Motor neuron (in vitro differentiated cells): ENCODE data around the gene SUGP2. TPM values are rescaled to one million over a fixed set of nuclear protein-coding genes. Genes with fewer than 3 reads are reported as not detected.

ENCODE experiments used
- ATAC-seq, 8 experiments: fragments of 200-7000 bp; cut with Tn5 transposase; replicated peaks in 6 of 8; 2 replicates each; pipeline ENCODE4 v1.8.0; 2021; ENCODE audit warnings: mild to moderate bottlenecking in 8 of 8, moderate library complexity in 8 of 8
- H3K27ac ChIP-seq, 2 donors: fragments of 250-450 bp; sonication (Bioruptor Pico); 2 replicates each; pipeline ENCODE4 v1.9.0; 2021; ENCODE audit warnings: antibody characterized with exemption in 2 of 2, mild to moderate bottlenecking in 2 of 2, moderate library complexity in 1 of 2
- H3K4me1 ChIP-seq, 2 donors: fragments of 250-450 bp; sonication (Bioruptor Pico); replicated peaks in 1 of 2; 2 replicates each; pipeline ENCODE4 v1.6.1; 2021; ENCODE audit warnings: antibody characterized with exemption in 2 of 2, mild to moderate bottlenecking in 2 of 2, moderate library complexity in 1 of 2
- H3K4me3 ChIP-seq, 5 donors: fragments of 250-450 bp; sonication (Bioruptor Pico); 2 replicates each; pipeline ENCODE4 v1.9.0; 2021; ENCODE audit warnings: antibody characterized with exemption in 5 of 5, mild to moderate bottlenecking in 5 of 5, moderate library complexity in 4 of 5
- WGBS, 10 experiments: fragments of 450-650 bp; shearing (Covaris generic); methylation state at CpG; one replicate each; pipeline ENCODE4 v1.0.0; 2022; 5-methylcytosine and 5-hydroxymethylcytosine counted together
- in situ Hi-C, 9 experiments: fragments of 400-800 bp; cut with MboI; loops; one replicate each; pipeline ENCODE4 v1.15.0; 2021; ENCODE audit warnings: low sequenced_read_pairs in 9 of 9, low pct_unique_long_range_greater_than_20kb in 2 of 9; ENCODE audit not compliant: unreplicated experiment in 9 of 9
- total RNA-seq, 8 experiments: library from RNA; unstranded; fragments of 300-600 nt; gene quantifications; 2 replicates each; pipeline versions ENCODE4 v1.2.3 to v1.2.4, GENCODE V29; 2022

The SUGP2 gene
- total RNA-seq, 8 experiments from 2014 or later: 36.4 to 126 (median 63.2) TPM

DNA sequence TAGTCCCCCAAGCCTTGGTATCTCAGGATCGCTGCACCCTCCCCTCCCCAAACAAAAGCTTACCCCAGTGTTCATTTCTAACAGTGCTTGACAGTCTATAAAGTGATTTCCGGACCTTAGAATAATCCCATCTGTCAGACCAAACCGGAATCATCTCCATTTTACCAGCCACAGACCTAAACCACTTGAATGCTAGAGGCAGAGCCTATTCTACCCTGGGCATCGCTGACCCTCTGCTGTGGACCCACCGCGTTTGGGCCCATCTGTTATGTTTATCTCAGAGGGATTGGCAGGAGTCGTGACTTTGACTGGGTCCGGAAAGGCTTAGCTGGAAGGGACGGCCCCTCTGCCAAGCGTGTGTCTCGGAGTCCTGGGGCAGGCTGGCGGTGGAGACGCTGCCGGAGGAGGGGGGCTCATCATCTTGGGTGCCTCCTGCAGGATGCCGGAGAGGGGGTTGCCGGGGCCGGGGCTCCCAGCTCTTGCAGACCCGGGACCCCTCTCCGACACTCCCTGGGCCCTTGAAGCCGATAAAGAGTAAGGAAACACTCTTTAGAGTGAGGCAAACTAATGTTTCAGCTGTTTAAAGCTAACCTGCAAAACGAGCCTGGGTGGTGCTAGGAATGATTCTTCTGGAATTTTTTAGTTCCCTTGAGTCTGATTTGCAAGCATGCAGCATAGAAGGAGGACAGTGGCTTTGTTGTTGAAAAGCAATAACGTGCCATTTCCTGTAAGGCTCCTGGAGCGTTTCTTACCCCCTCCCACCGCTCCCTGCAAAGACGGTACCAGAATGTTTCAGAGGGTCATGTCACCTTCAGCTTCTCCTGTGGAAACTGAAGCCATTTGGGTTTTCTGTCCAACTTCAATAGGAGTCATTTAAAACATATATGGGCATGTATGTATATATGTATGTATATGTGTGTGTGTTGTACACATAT, 31.8 kb upstream of the SUGP2 start:
- Histone ChIP-seq H3K4me3 (peak overlapping the region; percentile 62 to 88 (median 75)), H3K27ac (peak overlapping the region; percentile 81 to 82), H3K4me1 (peaks cover 9 to 14% of the 10 kb centered on the region in 2 donors)
- 0 to 33% (median 0%) methylated on average over 1 to 7 of the region's 25 CpGs; no CpG with 5 or more reads in 5 of the 10 experiments for WGBS, 10 experiments
- in situ Hi-C loops: no loop called here
- no peak for ATAC-seq

GRCh38 chr19:19064098-19064722, 30.9 kb upstream of the SUGP2 start:
- in situ Hi-C loops: no loop called here
- peak in 5 of 8 experiments; percentile 23 to 39 (median 32) for ATAC-seq
- H3K4me1 ChIP-seq: peaks cover 9 to 14% of the 10 kb centered on the region in 2 donors
- H3K27ac ChIP-seq: peak overlapping the region; percentile 81 to 82
- H3K4me3 ChIP-seq: peak overlapping the region; percentile 62 to 88 (median 75)
- 18% methylated on average over 3 of the region's 29 CpGs; no CpG with 5 or more reads in 9 of the 10 experiments for WGBS, 10 experiments

DNA sequence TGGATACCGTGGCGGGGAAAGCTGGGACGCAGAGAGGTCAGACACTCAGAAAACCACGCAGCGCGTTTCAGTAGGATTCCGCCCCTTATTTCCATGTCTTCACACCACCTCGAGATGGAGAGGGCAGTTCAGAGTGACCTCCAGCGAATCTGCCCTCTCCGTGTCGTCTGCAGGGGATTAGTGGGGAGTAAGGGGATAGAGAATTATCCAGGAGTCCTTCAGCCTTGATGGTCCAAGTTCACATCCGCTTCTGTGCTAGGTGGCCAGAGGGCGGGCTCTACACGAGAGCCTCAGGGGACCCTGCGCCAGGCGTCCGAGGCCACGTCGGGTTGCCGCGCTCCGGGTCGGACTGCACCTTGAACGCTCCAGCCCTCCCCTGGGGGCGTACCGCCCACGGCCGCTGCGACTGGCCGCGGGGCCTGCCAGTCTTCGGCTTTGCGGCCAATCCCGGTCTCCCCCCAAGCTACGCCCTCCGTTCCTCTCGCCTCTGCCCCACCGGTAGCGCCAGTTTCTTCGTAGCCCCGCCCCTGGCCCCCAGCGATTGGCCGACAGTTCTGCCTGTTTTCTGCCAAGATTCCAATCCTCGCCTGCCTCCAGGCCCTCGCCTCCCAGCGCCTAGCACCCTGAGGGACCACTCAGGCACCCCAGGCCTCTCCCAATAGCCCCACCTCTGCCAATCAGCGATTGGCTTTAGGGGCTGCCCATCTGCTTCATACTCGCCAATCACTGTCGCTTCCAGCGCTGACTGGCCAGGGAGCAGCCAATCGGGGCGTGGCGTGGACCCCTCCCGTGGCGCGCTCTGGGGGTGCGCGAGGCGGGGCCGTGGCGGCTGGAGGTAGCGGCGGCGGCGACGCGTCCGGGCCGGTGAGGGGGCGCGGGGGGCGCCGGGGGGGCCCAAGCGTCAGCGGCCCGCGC, 30.1 kb upstream of the SUGP2 start, which contains the start of gene SLC25A42:
SLC25A42 (plus strand) TSS at position 812 of the 915 bp plus-strand sequence. CDS start 32,131 bp downstream, outside the sequence.
- 0 to 48% (median 23%) methylated on average over 2 to 11 of the region's 77 CpGs; no CpG with 5 or more reads in 2 of the 10 experiments for WGBS, 10 experiments
- peak; percentile 93 to 95 (median 94) for ATAC-seq
- H3K4me1 ChIP-seq: peaks cover 9 to 14% of the 10 kb centered on the region in 2 donors
- H3K27ac ChIP-seq: peak within 1 kb of the TSS; percentile 81 to 84
- peak within 1 kb of the TSS; percentile 62 to 88 (median 75) for H3K4me3 ChIP-seq
- in situ Hi-C loops: no loop called here

- 40% methylated on average over 1 to 3 of the region's 4 CpGs; no CpG with 5 or more reads in 8 of the 10 experiments for WGBS, 10 experiments
- ATAC-seq: no peak
- in situ Hi-C loops: no loop called here
- Histone ChIP-seq H3K4me1 (peaks cover 9 to 14% of the 10 kb centered on the region in 2 donors), H3K27ac (peak overlapping the region; percentile 70 to 84), H3K4me3 (peak overlapping the region; percentile 32 to 62 (median 39))
These were observed 29.3 kb upstream of the SUGP2 start for GRCh38 chr19:19062454-19063182.

DNA sequence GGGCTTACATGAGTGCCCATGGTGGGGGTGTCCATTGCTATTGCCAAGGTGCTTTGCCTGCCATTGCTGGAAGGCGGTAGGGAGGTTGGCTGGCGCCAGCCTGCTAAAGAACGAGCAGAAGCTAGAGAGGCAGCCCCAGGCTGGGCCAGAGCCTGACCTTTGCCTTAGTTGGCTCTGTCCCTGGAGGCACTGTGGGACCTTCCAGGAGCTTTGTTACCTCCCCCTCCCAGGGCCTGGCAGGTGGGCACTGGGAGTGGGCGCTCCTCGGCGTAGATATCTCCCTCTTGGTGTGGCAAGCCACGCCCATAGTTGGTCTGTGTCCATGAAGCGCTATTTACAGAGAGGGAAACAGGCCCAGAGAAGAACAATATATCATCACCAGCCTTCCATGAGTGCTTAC, 28.2 kb upstream of the SUGP2 start:
- no peak overlapping the region for H3K4me3 ChIP-seq
- ATAC-seq: no peak
- H3K4me1 ChIP-seq: peaks cover 9 to 14% of the 10 kb centered on the region in 2 donors
- H3K27ac ChIP-seq: no peak overlapping the region
- WGBS, 10 experiments: 83 to 100% (median 89%) methylated on average over 1 to 4 of the region's 8 CpGs; no CpG with 5 or more reads in 4 of the 10 experiments
- in situ Hi-C loops: no loop called here

DNA sequence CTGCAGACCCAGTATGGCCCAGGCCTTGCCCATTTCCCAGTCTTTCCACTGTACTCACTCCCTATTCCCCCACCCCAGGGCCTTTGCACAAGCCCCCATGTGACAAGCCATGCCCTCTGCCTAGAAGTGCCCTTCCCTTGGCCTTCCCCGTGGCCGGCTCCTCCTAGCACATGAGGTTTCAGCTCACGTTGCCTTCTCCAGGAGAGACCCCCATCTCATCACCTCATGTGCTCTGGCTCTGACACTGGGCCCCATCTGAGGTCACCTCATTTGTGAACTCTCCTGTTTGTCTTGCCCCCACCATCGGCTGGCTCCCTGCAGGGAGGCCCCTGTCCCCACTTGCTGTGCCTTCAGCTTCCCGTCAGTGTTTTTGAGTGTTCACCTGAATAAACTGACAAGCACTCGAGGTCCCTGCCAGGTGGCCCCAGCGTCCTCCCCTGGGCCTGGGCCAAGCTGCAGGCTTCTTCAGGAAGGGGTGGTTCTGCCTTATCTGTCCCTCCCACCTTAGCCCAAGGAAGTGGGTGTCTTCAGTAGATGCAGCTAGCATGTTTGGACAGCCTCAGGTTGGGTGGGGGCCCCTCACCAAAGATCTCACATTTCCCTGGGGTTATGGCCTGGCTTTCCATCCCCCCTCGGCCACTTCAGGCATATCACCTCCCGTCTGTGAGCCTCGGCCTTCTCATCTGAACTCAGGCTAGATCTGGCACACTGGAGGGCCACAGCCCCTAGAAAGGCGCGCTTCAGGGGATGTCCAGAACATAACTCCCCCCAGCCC, 26.7 kb upstream of the SUGP2 start:
- H3K27ac ChIP-seq: no peak overlapping the region
- in situ Hi-C loops: no loop called here
- H3K4me3 ChIP-seq: no peak overlapping the region
- peaks cover 5 to 11% of the 10 kb centered on the region in 2 donors for H3K4me1 ChIP-seq
- no peak for ATAC-seq
- 40 to 94% (median 83%) methylated on average over 2 to 4 of the region's 12 CpGs; no CpG with 5 or more reads in 6 of the 10 experiments for WGBS, 10 experiments

DNA sequence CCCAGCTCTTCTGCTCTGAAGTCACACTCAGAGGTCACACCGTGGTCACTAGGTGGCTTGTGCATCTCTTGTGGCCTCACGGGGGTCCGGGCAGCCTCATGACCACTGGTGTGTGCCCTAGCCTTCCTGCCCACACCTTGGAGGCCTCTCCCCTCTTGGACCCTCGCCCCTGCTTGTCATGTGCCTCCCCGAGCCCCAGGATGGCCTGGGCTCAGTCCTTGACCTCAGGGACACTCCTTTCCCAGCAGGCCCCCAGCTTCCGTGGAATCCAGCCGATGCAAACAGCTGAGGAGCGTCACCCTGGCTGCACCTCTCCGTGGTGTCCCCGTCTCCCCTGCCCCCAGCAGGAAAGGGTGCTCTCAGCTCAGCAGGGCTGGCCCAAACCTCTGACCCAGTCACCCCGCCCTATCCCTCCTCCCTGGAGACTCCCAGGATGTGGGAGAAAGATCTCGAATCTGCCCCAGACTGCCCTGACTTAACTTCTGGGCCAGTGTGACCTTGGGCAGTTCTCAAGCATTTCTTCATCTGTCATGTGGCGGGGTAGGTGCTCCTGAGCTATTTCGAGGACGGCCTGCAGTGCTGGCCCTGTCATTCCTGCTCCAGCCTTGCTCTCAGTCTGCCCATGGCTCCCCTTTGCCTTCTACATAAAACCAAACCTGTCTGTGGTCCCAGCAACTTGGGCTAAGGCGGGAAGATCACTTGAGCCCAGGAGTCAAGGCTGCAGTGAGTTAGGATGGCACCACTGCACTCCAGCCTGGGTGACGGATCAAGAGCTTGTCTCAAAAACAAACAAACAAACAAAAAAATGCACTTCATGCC, 25.9 kb upstream of the SUGP2 start:
- Histone ChIP-seq H3K4me1 (peaks cover 5 to 11% of the 10 kb centered on the region in 2 donors), H3K4me3 (no peak overlapping the region), H3K27ac (no peak overlapping the region)
- ATAC-seq: no peak
- in situ Hi-C loops: no loop called here
- WGBS, 10 experiments: 100% methylated on average over 1 to 7 of the region's 17 CpGs; no CpG with 5 or more reads in 6 of the 10 experiments

DNA sequence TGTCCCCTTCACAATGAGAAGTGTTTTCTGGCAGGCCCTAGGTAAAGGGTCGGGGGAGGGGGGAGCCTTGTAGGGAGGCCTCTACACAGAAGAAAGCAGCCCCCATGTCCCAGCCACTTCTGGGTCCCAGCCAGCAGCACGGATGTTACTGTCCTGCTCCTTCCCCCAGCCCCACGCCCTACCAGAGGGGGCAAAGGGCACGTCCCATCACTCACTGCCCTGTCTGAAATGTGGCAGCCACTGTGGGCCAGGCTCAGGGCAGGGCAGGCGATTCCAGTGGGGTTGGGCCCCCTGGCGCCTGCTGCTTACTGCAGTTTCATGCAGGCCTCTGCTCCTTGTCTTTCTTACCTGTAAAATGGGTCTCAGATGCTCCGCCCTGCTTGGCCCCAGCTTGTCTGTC, 24.4 kb upstream of the SUGP2 start:
- H3K27ac ChIP-seq: no peak overlapping the region
- in situ Hi-C loops: no loop called here
- peaks cover 2 to 7% of the 10 kb centered on the region in 2 donors for H3K4me1 ChIP-seq
- no peak for ATAC-seq
- 86% methylated on average over 3 of the region's 7 CpGs; no CpG with 5 or more reads in 9 of the 10 experiments for WGBS, 10 experiments
- no peak overlapping the region for H3K4me3 ChIP-seq

DNA sequence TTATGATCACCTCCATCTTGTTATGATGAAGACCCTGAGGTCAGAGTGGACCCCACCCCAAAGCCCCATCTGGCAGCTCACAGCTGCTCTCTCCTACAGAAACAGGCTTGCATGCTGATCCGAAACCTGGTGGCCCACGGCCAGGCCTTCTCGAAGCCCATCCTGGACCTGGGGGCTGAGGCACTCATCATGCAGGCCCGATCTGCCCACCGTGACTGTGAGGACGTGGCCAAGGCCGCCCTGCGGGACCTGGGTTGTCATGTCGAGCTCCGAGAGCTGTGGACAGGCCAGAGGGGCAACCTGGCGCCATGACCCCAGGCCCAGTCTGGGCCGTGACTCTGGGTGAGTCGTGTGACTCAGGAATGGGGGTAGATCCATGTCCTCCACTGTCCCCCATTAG, 24.0 kb upstream of the SUGP2 start:
- Histone ChIP-seq H3K4me3 (no peak overlapping the region), H3K4me1 (peaks cover 0 to 3% of the 10 kb centered on the region in 2 donors), H3K27ac (no peak overlapping the region)
- in situ Hi-C loops: no loop called here
- WGBS, 10 experiments: 86 to 100% (median 93%) methylated on average over 3 to 7 of the region's 13 CpGs; no CpG with 5 or more reads in 6 of the 10 experiments
- no peak for ATAC-seq

DNA sequence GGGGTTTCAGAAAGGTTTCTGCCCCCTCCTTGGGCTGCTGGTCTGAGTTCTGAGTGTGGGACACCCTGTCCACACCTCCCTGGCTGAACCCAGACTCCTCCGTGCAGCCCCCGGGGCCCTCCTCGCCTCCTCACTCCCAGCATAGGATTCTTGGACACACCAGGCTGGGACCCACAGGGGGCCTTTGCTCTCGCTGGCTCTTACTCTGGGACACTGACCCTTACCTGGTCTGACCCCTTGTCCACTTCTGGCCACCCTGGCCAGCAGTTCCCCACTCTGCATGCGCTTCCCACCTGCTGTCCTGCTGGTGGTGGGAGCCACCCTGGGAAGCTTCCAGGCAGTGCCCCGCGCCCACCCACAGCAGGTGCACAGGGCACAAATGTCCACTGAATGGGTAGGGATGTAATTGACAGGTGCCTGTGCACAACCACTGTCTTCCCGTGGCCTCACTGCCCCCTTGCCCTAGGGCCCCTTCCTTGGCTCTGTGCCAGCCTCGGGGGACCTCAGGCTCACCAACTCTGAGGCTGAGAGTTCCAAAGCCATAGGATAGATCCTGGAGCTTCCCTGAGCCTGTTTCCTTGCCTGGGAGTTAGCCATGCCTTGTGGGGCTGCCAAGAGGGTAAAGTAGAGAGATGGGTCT, 23.4 kb upstream of the SUGP2 start:
- no peak for ATAC-seq
- Histone ChIP-seq H3K27ac (no peak overlapping the region), H3K4me3 (no peak overlapping the region), H3K4me1 (no peaks in the 10 kb centered on the region)
- WGBS, 10 experiments: 60 to 100% (median 85%) methylated on average over 1 to 2 of the region's 9 CpGs; no CpG with 5 or more reads in 6 of the 10 experiments
- in situ Hi-C loops: no loop called here
